ENCODE data around the gene USP6NL.

Gene USP6NL

DNA sequence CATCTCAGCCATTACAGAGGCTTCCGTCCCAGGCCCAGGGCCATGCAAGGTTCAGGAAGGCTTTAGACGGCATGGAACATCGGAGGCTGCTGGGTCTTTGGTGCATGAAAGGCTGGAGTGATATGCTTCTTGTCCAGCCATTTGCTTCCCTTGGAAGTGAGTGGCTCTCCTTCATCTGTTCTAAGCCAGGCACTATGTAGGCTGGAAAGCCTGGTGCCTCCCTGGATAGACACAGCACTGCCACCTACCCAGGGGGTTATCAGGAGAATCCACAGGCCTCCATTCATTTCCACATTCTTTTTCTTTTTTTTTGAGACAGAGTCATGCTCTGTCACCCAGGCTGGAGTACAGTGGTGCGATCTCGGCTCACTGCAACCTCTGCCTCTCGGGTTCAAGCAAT is 31.6 kb upstream of the USP6NL start:
- DNase-seq (ENCODE audit: low spot score): no peak
- TF ChIP-seq, protein P1, sequence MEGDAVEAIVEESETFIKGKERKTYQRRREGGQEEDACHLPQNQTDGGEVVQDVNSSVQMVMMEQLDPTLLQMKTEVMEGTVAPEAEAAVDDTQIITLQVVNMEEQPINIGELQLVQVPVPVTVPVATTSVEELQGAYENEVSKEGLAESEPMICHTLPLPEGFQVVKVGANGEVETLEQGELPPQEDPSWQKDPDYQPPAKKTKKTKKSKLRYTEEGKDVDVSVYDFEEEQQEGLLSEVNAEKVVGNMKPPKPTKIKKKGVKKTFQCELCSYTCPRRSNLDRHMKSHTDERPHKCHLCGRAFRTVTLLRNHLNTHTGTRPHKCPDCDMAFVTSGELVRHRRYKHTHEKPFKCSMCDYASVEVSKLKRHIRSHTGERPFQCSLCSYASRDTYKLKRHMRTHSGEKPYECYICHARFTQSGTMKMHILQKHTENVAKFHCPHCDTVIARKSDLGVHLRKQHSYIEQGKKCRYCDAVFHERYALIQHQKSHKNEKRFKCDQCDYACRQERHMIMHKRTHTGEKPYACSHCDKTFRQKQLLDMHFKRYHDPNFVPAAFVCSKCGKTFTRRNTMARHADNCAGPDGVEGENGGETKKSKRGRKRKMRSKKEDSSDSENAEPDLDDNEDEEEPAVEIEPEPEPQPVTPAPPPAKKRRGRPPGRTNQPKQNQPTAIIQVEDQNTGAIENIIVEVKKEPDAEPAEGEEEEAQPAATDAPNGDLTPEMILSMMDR (IDR thresholded peaks at IDR 0.05; ENCODE audit: extremely low read depth, missing control alignments): no peak

DNA sequence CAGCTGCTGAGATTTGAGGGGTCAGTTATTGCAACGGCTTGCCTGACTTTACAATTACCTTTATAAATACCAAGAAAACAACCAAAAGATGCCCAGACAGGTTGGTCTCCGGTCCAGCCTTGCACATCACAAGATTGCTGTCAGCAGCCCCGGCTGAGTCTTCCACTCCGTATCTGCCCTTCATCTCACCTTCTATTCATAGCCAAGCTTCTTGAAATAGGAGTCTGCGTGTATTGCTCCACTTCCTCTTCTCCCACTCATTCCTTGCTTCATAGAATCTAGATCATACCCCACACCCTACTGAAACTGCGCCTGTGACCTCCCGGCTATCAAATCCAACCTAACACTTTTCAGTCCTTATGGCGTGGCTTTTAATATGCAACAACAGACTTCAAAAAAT is 31.1 kb upstream of the USP6NL start:
- DNase-seq (ENCODE audit: low spot score): no peak
- TF ChIP-seq, protein P1 (IDR thresholded peaks at IDR 0.05; ENCODE audit: extremely low read depth, missing control alignments): no peak

DNA sequence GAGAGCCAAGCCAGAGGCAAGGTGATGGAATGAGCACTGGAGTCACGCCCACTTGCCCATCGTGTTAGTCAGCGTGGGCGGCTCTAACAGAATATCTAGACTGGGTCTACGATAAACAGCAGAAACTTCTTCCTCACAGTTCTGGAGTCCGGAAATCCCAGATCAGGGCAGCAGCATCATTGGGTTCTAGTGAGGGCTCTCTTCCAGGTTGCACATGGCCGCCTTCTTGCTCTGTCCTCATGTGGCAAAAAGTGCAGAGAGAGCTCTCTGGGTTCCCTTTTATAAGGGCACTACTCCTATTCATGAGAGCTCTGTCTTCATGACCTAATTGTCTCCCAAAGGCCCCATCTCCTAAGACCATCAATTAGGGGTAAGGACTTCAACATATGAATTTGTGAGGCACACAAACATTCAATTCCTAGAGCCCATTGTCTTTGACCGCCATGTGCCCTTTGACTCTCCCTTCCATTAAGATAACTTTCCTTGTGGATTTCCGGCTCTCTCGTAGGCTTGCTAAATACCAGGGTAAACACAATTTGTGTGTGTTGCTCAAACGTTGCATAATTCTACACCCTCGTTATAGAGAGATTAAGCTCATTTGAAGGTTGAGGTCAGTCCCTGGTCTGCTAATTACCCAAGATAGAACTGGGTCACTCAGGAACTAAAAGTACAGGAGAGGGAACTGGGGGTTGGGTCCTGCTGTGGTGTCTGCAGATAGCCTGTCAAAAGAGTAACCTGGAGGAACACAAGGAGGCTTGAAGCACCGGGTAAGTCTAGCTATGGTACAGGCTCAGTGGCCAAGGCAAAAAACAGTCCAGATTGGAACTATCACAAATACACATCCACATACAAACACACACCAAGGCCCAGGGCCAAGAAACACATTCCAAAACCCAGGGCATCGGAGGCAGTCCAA is 28.7 kb upstream of the USP6NL start:
- TF ChIP-seq, protein P1 (IDR thresholded peaks at IDR 0.05; ENCODE audit: extremely low read depth, missing control alignments): no peak

DNA sequence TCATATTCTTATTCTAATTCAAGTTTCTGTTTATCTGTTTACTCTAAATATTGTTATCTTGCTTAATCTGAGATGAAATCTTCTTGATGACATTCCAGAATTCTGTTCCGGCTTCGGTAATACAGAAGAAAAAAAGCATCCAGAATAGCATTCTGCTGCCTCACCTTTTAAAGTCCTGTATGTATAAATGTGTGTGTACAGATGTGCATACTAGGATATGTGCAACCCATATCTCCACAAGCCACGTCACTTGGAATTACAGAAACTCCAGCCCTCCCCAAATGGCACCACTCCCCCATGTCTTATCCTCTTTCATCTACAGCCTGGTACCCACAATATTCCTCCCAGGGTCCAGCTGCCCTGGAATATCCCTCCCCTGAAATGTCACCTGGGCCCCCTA is 27.9 kb upstream of the USP6NL start:
- TF ChIP-seq, protein P1 (IDR thresholded peaks at IDR 0.05; ENCODE audit: extremely low read depth, missing control alignments): no peak
- DNase-seq (ENCODE audit: low spot score): no peak

More for the DNA sequence above, 28.7 kb upstream of the USP6NL start:
- DNase-seq (ENCODE audit: low spot score): no peak

DNA sequence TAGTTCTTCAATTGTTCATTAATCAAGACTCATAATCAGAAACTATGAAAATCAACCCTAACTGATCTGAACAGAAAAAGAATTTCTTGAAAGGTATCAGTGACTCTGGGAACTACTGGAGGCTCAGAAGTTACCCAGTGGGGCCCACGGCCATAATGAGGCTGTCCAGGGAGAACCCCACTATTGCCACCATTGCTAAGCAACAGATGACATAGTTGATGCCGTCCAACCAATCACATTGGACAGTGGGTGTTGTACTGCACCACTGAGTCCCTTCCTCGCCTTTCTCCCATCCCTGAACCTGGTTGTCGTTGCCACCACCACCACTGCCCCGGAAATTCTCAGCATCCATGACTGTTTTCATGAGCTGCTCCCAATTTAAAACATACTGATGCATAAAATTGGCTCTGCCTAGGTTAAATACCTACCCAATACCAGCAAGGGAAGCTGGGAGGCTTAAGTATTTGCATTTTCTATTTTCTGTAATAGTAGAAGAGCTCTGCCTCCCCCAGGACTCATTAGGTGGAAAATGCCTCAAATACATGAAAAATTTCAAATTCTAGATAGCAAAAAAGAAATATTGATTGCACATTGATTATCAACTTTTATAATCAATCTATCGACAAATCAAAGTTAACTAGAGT is 26.7 kb upstream of the USP6NL start:
- TF ChIP-seq, protein P1 (IDR thresholded peaks at IDR 0.05; ENCODE audit: extremely low read depth, missing control alignments): no peak
- DNase-seq (ENCODE audit: low spot score): peak; percentile 39

DNA sequence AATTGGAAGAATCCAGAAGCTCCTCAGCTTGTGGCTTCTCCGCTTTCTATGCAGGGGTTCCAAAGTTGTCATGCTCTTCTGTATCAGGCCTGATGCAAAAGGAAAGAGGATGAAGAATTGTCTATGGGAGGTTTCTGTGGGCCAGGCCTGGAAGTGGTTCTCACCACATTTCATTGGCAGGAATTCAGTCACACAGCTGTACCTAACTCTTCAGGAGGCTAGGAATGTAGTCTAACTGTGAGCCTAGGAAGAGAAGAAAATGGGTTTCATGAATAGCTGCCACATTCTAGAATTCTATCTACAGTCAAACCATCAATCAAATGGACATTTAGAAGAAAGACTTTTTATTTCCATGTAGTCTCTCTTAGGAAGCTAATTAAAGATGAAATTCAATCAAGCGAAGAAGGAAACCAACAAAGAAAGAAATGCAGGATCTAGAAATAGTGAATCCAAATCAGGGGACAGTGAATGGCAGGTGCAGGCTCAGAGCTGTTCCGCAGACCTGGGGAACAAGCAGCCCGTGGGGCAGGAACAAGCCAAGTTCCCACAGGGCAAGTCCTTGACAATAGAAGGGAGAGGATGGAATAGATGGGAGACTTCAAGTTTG is 25.4 kb upstream of the USP6NL start:
- no peak for DNase-seq (ENCODE audit: low spot score)
- TF ChIP-seq, protein P1 (IDR thresholded peaks at IDR 0.05; ENCODE audit: extremely low read depth, missing control alignments): no peak
